MM.1S (cell line): ENCODE measurements around the gene PACS2.

Source experiments
- DNase-seq: peaks from one replicate; pipeline ENCODE4 v3.0.0-alpha.2; 2015
- H2AFZ ChIP-seq: fragments of 300-600 bp; sonication (generic); 2 replicates; pipeline ENCODE4 v1.6.0; 2016; ENCODE audit warnings: antibody characterized with exemption, low read length
- H3F3A ChIP-seq: fragments of 300-600 bp; sonication (generic); 2 replicates; pipeline ENCODE4 v1.6.1; 2016; ENCODE audit warnings: mild to moderate bottlenecking, antibody characterized with exemption, low read length, moderate library complexity, mixed read lengths; ENCODE audit not compliant: insufficient read depth
- H3K27ac ChIP-seq: fragments of 300-600 bp; sonication (generic); 2 replicates; pipeline ENCODE4 v1.5.1; 2016; ENCODE audit warnings: mild to moderate bottlenecking, low read length
- H3K27me3 ChIP-seq: fragments of 300-600 bp; sonication (generic); replicated peaks from 2 replicates; pipeline ENCODE4 v1.6.0; 2016; ENCODE audit warnings: low read length; ENCODE audit not compliant: insufficient read depth
- H3K36me3 ChIP-seq: fragments of 300-600 bp; sonication (generic); replicated peaks from 2 replicates; pipeline ENCODE4 v1.6.1; 2016; ENCODE audit warnings: mild to moderate bottlenecking, low read length, mixed read lengths; ENCODE audit not compliant: insufficient read depth
- H3K4me1 ChIP-seq: fragments of 300-600 bp; sonication (generic); 2 replicates; pipeline ENCODE4 v1.6.1; 2016; ENCODE audit warnings: low read length, mixed read lengths
- H3K4me2 ChIP-seq: fragments of 300-600 bp; sonication (generic); 2 replicates; pipeline ENCODE4 v1.6.0; 2016; ENCODE audit warnings: low read depth, low read length
- H3K4me3 ChIP-seq: fragments of 300-600 bp; sonication (generic); 2 replicates; pipeline ENCODE4 v1.5.1; 2016; ENCODE audit warnings: low read length, mixed read lengths
- H3K79me2 ChIP-seq: fragments of 300-600 bp; sonication (generic); 2 replicates; pipeline ENCODE4 v1.6.1; 2016; ENCODE audit warnings: mixed run types, low read length, mixed read lengths
- H3K9ac ChIP-seq: fragments of 300-600 bp; sonication (generic); 2 replicates; pipeline ENCODE4 v1.6.1; 2016; ENCODE audit warnings: low read length, mixed read lengths
- H3K9me2 ChIP-seq: fragments of 300-600 bp; sonication (generic); replicated peaks from 2 replicates; pipeline ENCODE4 v1.6.1; 2016; ENCODE audit warnings: mild to moderate bottlenecking, low read length, mixed read lengths; ENCODE audit not compliant: insufficient read depth
- H3K9me3 ChIP-seq: fragments of 300-600 bp; sonication (generic); replicated peaks from 2 replicates; pipeline ENCODE4 v1.6.1; 2016; ENCODE audit warnings: mild to moderate bottlenecking, low read length, mixed read lengths; ENCODE audit not compliant: insufficient read depth
- H4K20me1 ChIP-seq: fragments of 300-600 bp; sonication (generic); 2 replicates; pipeline ENCODE4 v1.6.1; 2016; ENCODE audit warnings: mild to moderate bottlenecking, low read length, moderate library complexity, mixed read lengths; ENCODE audit not compliant: insufficient read depth
- CTCF ChIP-seq: fragments of 300-600 bp; sonication (generic); IDR thresholded peaks from 2 replicates; pipeline ENCODE4 v1.5.1; 2016; ENCODE audit warnings: antibody characterized with exemption, low read length, mixed read lengths
- EZH2 ChIP-seq: fragments of 300-600 bp; sonication (generic); optimal IDR thresholded peaks from 2 replicates; pipeline ENCODE3; 2017; ENCODE audit warnings: low read depth, mild to moderate bottlenecking, antibody characterized with exemption, low read length, mixed read lengths
- EZH2phosphoT487 ChIP-seq: fragments of 300-600 bp; sonication (generic); IDR thresholded peaks from 2 replicates; pipeline ENCODE4 v1.6.1; 2018; ENCODE audit warnings: antibody characterized with exemption, low read length

Gene PACS2

GRCh38 chr14:105427936-105428485 is 113.5 kb downstream of the PACS2 start:
- H3K27me3 ChIP-seq, result no peaks in the 10 kb centered on the region
- H3K4me2 ChIP-seq, result no peak overlapping the region
- no peaks in the 10 kb centered on the region for H3K4me1 ChIP-seq
- no peaks in the 10 kb centered on the region for H3K9me3 ChIP-seq
- H3K27ac ChIP-seq, result no peak overlapping the region
- peaks cover 12% of the 10 kb centered on the region for H3K79me2 ChIP-seq
- no peak overlapping the region for H3K4me3 ChIP-seq
- TF ChIP-seq EZH2phosphoT487 (no peak), CTCF (no peak), EZH2 (no peak)
- H3F3A ChIP-seq, result no peaks in the 10 kb centered on the region
- no peak overlapping the region for H2AFZ ChIP-seq
- DNase-seq, result no peak
- H3K36me3 ChIP-seq, result no peaks in the 10 kb centered on the region
- no peaks in the 10 kb centered on the region for H4K20me1 ChIP-seq
- no peak overlapping the region for H3K9ac ChIP-seq
- no peaks in the 10 kb centered on the region for H3K9me2 ChIP-seq

- Histone ChIP-seq H3K27ac (no peak overlapping the region), H4K20me1 (no peaks in the 10 kb centered on the region), H3K36me3 (no peaks in the 10 kb centered on the region), H2AFZ (no peak overlapping the region), H3K4me2 (no peak overlapping the region), H3K27me3 (no peaks in the 10 kb centered on the region), H3K79me2 (peaks cover 13% of the 10 kb centered on the region), H3K4me3 (no peak overlapping the region), H3K9me3 (no peaks in the 10 kb centered on the region), H3K9me2 (no peaks in the 10 kb centered on the region), H3K9ac (no peak overlapping the region), H3F3A (no peaks in the 10 kb centered on the region), H3K4me1 (no peaks in the 10 kb centered on the region)
- TF ChIP-seq EZH2 (no peak), CTCF (no peak), EZH2phosphoT487 (no peak)
- DNase-seq, result no peak
Measured at GRCh38 chr14:105430042-105430441, 115.5 kb downstream of the PACS2 start.

- H3K9me3 ChIP-seq, result no peaks in the 10 kb centered on the region
- H3K9ac ChIP-seq, result no peak overlapping the region
- H3K27me3 ChIP-seq, result no peaks in the 10 kb centered on the region
- H3F3A ChIP-seq, result no peaks in the 10 kb centered on the region
- no peak overlapping the region for H2AFZ ChIP-seq
- no peaks in the 10 kb centered on the region for H3K36me3 ChIP-seq
- no peaks in the 10 kb centered on the region for H3K9me2 ChIP-seq
- no peak for DNase-seq
- TF ChIP-seq EZH2phosphoT487 (no peak), EZH2 (no peak), CTCF (no peak)
- no peaks in the 10 kb centered on the region for H3K4me1 ChIP-seq
- H3K79me2 ChIP-seq, result peaks cover 18% of the 10 kb centered on the region
- H3K4me2 ChIP-seq, result no peak overlapping the region
- no peaks in the 10 kb centered on the region for H4K20me1 ChIP-seq
- no peak overlapping the region for H3K27ac ChIP-seq
- H3K4me3 ChIP-seq, result no peak overlapping the region
Measured at GRCh38 chr14:105430565-105430964, 116.0 kb downstream of the PACS2 start.
